ENCODE results near the gene SEMA6B. TPM values are rescaled to one million over a fixed set of nuclear protein-coding genes. Genes with fewer than 3 reads are reported as not detected.

SEMA6B gene
- total and polyA plus RNA-seq, 2 of the 8 experiments (the other 6 are each of a cell fraction or from before 2014, with no cell fraction given), result 31.3 to 54.4 TPM

DNA sequence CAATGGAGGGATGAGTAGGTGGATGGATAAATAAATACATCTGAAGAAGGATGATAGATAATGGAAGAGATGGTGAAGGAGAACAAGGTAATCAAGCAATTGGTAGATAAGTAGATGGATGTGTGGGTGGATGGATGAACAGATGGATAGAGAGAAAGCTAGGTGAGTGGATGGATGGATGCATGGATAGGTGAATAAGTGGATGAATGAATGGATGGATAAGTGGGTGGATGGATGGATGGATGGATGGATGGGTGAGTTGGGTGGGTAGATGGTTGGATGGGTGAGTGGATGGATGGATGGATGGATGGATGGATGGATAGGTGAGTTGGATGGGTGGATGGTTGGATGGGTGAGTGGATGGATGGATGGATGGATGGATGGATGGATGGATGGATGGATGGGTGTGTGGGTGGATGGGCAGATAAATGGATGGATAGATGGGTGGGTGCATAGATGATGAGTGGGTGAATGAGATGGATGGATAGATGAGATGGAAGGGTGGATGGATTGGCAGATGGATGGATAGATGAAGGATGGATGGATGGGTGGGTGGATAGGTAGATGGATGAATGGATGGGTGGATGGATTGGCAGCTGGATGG lies 6.3 kb downstream of the SEMA6B start (continued):
- TF ChIP-seq, protein P1, sequence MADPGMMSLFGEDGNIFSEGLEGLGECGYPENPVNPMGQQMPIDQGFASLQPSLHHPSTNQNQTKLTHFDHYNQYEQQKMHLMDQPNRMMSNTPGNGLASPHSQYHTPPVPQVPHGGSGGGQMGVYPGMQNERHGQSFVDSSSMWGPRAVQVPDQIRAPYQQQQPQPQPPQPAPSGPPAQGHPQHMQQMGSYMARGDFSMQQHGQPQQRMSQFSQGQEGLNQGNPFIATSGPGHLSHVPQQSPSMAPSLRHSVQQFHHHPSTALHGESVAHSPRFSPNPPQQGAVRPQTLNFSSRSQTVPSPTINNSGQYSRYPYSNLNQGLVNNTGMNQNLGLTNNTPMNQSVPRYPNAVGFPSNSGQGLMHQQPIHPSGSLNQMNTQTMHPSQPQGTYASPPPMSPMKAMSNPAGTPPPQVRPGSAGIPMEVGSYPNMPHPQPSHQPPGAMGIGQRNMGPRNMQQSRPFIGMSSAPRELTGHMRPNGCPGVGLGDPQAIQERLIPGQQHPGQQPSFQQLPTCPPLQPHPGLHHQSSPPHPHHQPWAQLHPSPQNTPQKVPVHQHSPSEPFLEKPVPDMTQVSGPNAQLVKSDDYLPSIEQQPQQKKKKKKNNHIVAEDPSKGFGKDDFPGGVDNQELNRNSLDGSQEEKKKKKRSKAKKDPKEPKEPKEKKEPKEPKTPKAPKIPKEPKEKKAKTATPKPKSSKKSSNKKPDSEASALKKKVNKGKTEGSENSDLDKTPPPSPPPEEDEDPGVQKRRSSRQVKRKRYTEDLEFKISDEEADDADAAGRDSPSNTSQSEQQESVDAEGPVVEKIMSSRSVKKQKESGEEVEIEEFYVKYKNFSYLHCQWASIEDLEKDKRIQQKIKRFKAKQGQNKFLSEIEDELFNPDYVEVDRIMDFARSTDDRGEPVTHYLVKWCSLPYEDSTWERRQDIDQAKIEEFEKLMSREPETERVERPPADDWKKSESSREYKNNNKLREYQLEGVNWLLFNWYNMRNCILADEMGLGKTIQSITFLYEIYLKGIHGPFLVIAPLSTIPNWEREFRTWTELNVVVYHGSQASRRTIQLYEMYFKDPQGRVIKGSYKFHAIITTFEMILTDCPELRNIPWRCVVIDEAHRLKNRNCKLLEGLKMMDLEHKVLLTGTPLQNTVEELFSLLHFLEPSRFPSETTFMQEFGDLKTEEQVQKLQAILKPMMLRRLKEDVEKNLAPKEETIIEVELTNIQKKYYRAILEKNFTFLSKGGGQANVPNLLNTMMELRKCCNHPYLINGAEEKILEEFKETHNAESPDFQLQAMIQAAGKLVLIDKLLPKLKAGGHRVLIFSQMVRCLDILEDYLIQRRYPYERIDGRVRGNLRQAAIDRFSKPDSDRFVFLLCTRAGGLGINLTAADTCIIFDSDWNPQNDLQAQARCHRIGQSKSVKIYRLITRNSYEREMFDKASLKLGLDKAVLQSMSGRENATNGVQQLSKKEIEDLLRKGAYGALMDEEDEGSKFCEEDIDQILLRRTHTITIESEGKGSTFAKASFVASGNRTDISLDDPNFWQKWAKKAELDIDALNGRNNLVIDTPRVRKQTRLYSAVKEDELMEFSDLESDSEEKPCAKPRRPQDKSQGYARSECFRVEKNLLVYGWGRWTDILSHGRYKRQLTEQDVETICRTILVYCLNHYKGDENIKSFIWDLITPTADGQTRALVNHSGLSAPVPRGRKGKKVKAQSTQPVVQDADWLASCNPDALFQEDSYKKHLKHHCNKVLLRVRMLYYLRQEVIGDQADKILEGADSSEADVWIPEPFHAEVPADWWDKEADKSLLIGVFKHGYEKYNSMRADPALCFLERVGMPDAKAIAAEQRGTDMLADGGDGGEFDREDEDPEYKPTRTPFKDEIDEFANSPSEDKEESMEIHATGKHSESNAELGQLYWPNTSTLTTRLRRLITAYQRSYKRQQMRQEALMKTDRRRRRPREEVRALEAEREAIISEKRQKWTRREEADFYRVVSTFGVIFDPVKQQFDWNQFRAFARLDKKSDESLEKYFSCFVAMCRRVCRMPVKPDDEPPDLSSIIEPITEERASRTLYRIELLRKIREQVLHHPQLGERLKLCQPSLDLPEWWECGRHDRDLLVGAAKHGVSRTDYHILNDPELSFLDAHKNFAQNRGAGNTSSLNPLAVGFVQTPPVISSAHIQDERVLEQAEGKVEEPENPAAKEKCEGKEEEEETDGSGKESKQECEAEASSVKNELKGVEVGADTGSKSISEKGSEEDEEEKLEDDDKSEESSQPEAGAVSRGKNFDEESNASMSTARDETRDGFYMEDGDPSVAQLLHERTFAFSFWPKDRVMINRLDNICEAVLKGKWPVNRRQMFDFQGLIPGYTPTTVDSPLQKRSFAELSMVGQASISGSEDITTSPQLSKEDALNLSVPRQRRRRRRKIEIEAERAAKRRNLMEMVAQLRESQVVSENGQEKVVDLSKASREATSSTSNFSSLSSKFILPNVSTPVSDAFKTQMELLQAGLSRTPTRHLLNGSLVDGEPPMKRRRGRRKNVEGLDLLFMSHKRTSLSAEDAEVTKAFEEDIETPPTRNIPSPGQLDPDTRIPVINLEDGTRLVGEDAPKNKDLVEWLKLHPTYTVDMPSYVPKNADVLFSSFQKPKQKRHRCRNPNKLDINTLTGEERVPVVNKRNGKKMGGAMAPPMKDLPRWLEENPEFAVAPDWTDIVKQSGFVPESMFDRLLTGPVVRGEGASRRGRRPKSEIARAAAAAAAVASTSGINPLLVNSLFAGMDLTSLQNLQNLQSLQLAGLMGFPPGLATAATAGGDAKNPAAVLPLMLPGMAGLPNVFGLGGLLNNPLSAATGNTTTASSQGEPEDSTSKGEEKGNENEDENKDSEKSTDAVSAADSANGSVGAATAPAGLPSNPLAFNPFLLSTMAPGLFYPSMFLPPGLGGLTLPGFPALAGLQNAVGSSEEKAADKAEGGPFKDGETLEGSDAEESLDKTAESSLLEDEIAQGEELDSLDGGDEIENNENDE (IDR thresholded peaks at IDR 0.05; ENCODE audit: insufficient replicate concordance, low read length), result no peak
- no peak for TF ChIP-seq RBBP5 (IDR thresholded peaks at IDR 0.05; ENCODE audit: borderline replicate concordance, low read depth, low read length)
- TF ChIP-seq SP2 (IDR thresholded peaks at IDR 0.05; ENCODE audit: low read length), result no peak

Data from H1 (cell line).